Activated naive CD4-positive, alpha-beta T cell treated with anti-CD3 and anti-CD28 coated beads, Interleukin-2, amount 50 U/mL, for 24 hours (primary cell): Measurements from ENCODE around the gene EML5.

Experiments
- H3K27ac Mint-ChIP-seq: one replicate; pipeline ENCODE4 v1.8.0; 2021; ENCODE audit warnings: mild to moderate bottlenecking, mixed read lengths
- H3K27me3 Mint-ChIP-seq: one replicate; pipeline ENCODE4 v1.8.0; 2021; ENCODE audit warnings: mixed read lengths
- H3K36me3 Mint-ChIP-seq: one replicate; pipeline ENCODE4 v1.8.0; 2021; ENCODE audit warnings: mixed read lengths
- H3K4me1 Mint-ChIP-seq: one replicate; pipeline ENCODE4 v1.8.0; 2021; ENCODE audit warnings: mixed read lengths
- H3K4me3 Mint-ChIP-seq: one replicate; pipeline ENCODE4 v1.8.0; 2021; ENCODE audit warnings: mild to moderate bottlenecking, mixed read lengths
- H3K9me3 Mint-ChIP-seq: one replicate; pipeline ENCODE4 v1.8.0; 2021; ENCODE audit warnings: mixed read lengths

The EML5 gene

GRCh38 chr14:88597038-88597437 lies 195.7 kb downstream of the EML5 start:
- Mint-ChIP-seq H3K4me1 (peaks cover 32% of the 10 kb centered on the region), H3K27me3 (no peaks in the 10 kb centered on the region), H3K9me3 (no peaks in the 10 kb centered on the region), H3K4me3 (no peak overlapping the region), H3K27ac (no peak overlapping the region), H3K36me3 (peaks cover 27% of the 10 kb centered on the region)

GRCh38 chr14:88592031-88592430 lies 200.7 kb downstream of the EML5 start:
- H3K9me3 Mint-ChIP-seq: no peaks in the 10 kb centered on the region
- H3K27ac Mint-ChIP-seq: no peak overlapping the region
- no peak overlapping the region for H3K4me3 Mint-ChIP-seq
- H3K36me3 Mint-ChIP-seq: peaks cover 26% of the 10 kb centered on the region
- peaks cover 6% of the 10 kb centered on the region for H3K4me1 Mint-ChIP-seq
- no peaks in the 10 kb centered on the region for H3K27me3 Mint-ChIP-seq

DNA sequence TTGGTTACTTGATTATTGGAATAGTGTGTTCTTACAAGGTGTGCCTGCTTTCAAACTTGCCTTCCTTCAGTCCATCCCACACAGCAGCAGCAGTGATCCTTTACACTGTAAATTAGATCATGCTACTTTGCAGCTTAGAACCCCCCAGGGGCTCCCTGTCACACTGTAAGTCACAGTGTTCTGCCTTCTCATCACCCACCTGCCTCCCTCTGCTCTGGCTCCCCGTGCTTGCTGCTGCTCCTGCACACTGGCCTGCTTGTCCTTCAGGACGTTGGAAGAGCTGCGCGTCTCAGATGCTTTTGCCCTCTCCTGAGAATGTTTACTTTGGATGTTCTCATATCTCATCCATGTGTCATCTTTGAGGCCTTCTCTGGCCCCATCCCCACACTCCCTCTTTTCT lies 202.6 kb downstream of the EML5 start:
- Mint-ChIP-seq H3K36me3 (peaks cover 24% of the 10 kb centered on the region), H3K4me3 (no peak overlapping the region), H3K4me1 (no peaks in the 10 kb centered on the region), H3K27ac (no peak overlapping the region), H3K27me3 (no peaks in the 10 kb centered on the region), H3K9me3 (no peaks in the 10 kb centered on the region)

- H3K4me3 Mint-ChIP-seq: no peak overlapping the region
- peaks cover 19% of the 10 kb centered on the region for H3K36me3 Mint-ChIP-seq
- H3K27me3 Mint-ChIP-seq: no peaks in the 10 kb centered on the region
- H3K4me1 Mint-ChIP-seq: no peaks in the 10 kb centered on the region
- H3K9me3 Mint-ChIP-seq: no peaks in the 10 kb centered on the region
- no peak overlapping the region for H3K27ac Mint-ChIP-seq
Measured at GRCh38 chr14:88588081-88588480, 204.7 kb downstream of the EML5 start.

DNA sequence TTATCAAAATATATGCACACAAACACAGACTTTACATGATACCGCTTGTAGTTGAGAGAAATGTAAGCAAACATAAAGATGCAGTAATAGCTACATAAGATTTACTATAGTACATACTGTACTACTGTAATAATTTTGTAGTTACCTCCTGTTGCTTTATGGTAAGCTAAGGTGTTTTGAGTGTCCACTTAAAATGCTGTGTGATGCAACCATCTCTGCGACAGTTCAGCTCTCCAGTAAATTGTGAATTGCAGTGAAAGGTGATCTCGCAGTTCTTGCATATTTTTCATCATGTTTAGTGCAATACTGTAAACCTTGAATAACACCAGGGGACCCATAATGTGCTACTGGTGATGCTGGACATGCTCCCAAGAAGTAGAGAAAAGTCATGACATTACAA lies 208.3 kb downstream of the EML5 start:
- no peak overlapping the region for H3K4me3 Mint-ChIP-seq
- no peak overlapping the region for H3K27ac Mint-ChIP-seq
- H3K27me3 Mint-ChIP-seq: no peaks in the 10 kb centered on the region
- no peaks in the 10 kb centered on the region for H3K9me3 Mint-ChIP-seq
- peaks cover 17% of the 10 kb centered on the region for H3K36me3 Mint-ChIP-seq
- H3K4me1 Mint-ChIP-seq: no peaks in the 10 kb centered on the region

- Mint-ChIP-seq H3K27ac (no peak overlapping the region), H3K36me3 (peaks cover 31% of the 10 kb centered on the region), H3K27me3 (no peaks in the 10 kb centered on the region), H3K9me3 (no peaks in the 10 kb centered on the region), H3K4me3 (no peak overlapping the region), H3K4me1 (no peaks in the 10 kb centered on the region)
Measured at GRCh38 chr14:88576222-88576621, 216.5 kb downstream of the EML5 start.

- Mint-ChIP-seq H3K27me3 (no peaks in the 10 kb centered on the region), H3K36me3 (peaks cover 32% of the 10 kb centered on the region), H3K4me1 (no peaks in the 10 kb centered on the region), H3K9me3 (no peaks in the 10 kb centered on the region), H3K4me3 (no peak overlapping the region), H3K27ac (no peak overlapping the region)
Measured at GRCh38 chr14:88572117-88572516, 220.6 kb downstream of the EML5 start.

GRCh38 chr14:88568196-88568595 lies 224.6 kb downstream of the EML5 start:
- no peaks in the 10 kb centered on the region for H3K27me3 Mint-ChIP-seq
- H3K9me3 Mint-ChIP-seq: no peaks in the 10 kb centered on the region
- H3K36me3 Mint-ChIP-seq: peaks cover 21% of the 10 kb centered on the region
- H3K27ac Mint-ChIP-seq: no peak overlapping the region
- no peak overlapping the region for H3K4me3 Mint-ChIP-seq
- peaks cover 13% of the 10 kb centered on the region for H3K4me1 Mint-ChIP-seq

DNA sequence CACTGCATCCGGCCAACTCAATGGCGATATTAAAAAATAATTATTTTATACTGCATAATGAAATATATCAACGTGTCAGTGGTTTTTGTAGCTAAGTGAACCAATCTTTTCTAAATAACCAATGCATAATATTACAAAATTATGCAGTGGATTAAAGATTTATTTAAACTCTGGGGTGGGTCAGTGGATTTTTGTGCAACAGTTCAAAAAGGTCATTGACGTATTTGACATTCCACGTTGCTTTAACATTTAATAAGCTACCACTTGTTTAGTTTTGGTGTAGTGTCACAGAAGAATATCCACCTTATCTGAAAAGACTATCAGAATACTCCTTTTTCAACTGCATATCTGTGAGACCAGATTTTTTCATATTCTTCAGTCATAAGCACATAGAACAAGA lies 227.3 kb downstream of the EML5 start:
- Mint-ChIP-seq H3K27me3 (no peaks in the 10 kb centered on the region), H3K9me3 (no peaks in the 10 kb centered on the region), H3K4me3 (no peak overlapping the region), H3K27ac (no peak overlapping the region), H3K4me1 (peaks cover 24% of the 10 kb centered on the region), H3K36me3 (peaks cover 12% of the 10 kb centered on the region)

- H3K27ac Mint-ChIP-seq: peak overlapping the region; percentile 94
- no peaks in the 10 kb centered on the region for H3K9me3 Mint-ChIP-seq
- peaks cover 32% of the 10 kb centered on the region for H3K4me1 Mint-ChIP-seq
- peaks cover 5% of the 10 kb centered on the region for H3K36me3 Mint-ChIP-seq
- peak overlapping the region; percentile 99 for H3K4me3 Mint-ChIP-seq
- H3K27me3 Mint-ChIP-seq: no peaks in the 10 kb centered on the region
Measured at GRCh38 chr14:88563845-88564244, 228.9 kb downstream of the EML5 start.

GRCh38 chr14:88562831-88563686 lies 229.7 kb downstream of the EML5 start, which contains the start of gene ZC3H14:
ZC3H14 (plus strand) TSS chr14:88563037; CDS start chr14:88563134, 97 bp downstream.
- H3K27ac Mint-ChIP-seq: peak within 1 kb of the TSS; percentile 94
- H3K9me3 Mint-ChIP-seq: no peaks in the 10 kb centered on the region
- peaks cover 3% of the 10 kb centered on the region for H3K36me3 Mint-ChIP-seq
- no peaks in the 10 kb centered on the region for H3K27me3 Mint-ChIP-seq
- peaks cover 34% of the 10 kb centered on the region for H3K4me1 Mint-ChIP-seq
- H3K4me3 Mint-ChIP-seq: peak within 1 kb of the TSS; percentile 99

- Mint-ChIP-seq H3K9me3 (no peaks in the 10 kb centered on the region), H3K27ac (peak overlapping the region; percentile 92), H3K27me3 (no peaks in the 10 kb centered on the region), H3K36me3 (no peaks in the 10 kb centered on the region), H3K4me3 (peak overlapping the region; percentile 99), H3K4me1 (peaks cover 39% of the 10 kb centered on the region)
Measured at GRCh38 chr14:88562532-88562830, 230.3 kb downstream of the EML5 start.
